HG02610 (cell line): ENCODE results near the gene NOL9.
"Not testable (repeated sequence)": the region's sequence is repeated elsewhere in the genome, so short reads cannot be mapped to it uniquely, and the experiment has no call there.

Experiments
- ATAC-seq: cut with Tn5 transposase; IDR thresholded peaks from one replicate; pipeline ENCODE4 v1.9.1; 2021; ENCODE audit warnings: mild to moderate bottlenecking, moderate library complexity; ENCODE audit not compliant: unreplicated experiment

NOL9 gene

GRCh38 chr1:6505367-6506209 is 48.7 kb downstream of the NOL9 start:
- no peak for ATAC-seq

- no peak for ATAC-seq
These were observed 49.4 kb downstream of the NOL9 start for GRCh38 chr1:6504887-6505286.

- ATAC-seq, result no peak
These were observed 50.3 kb downstream of the NOL9 start for GRCh38 chr1:6503884-6504602.

GRCh38 chr1:6502000-6502891 is 52.1 kb downstream of the NOL9 start:
- ATAC-seq, result no peak

GRCh38 chr1:6501279-6501813 is 53.0 kb downstream of the NOL9 start:
- no peak for ATAC-seq

GRCh38 chr1:6500544-6501278 is 53.6 kb downstream of the NOL9 start:
- no peak for ATAC-seq

GRCh38 chr1:6499296-6499695 is 55.0 kb downstream of the NOL9 start:
- no peak for ATAC-seq

GRCh38 chr1:6498576-6499111 is 55.7 kb downstream of the NOL9 start:
- ATAC-seq, result no peak

- no peak for ATAC-seq
These were observed 56.3 kb downstream of the NOL9 start for GRCh38 chr1:6497867-6498575.

- ATAC-seq, result no peak
These were observed 57.0 kb downstream of the NOL9 start for GRCh38 chr1:6497215-6497866.

GRCh38 chr1:6496890-6497214 is 57.5 kb downstream of the NOL9 start:
- ATAC-seq, result no peak

- ATAC-seq, result no peak
These were observed 58.0 kb downstream of the NOL9 start for GRCh38 chr1:6496365-6496721.

GRCh38 chr1:6495540-6496364 is 58.6 kb downstream of the NOL9 start:
- no peak for ATAC-seq

GRCh38 chr1:6495041-6495441 is 59.3 kb downstream of the NOL9 start:
- no peak for ATAC-seq

GRCh38 chr1:6494627-6495026 is 59.7 kb downstream of the NOL9 start:
- ATAC-seq, result no peak

- not testable (repeated sequence) for ATAC-seq
These were observed 60.5 kb downstream of the NOL9 start for GRCh38 chr1:6493834-6494223.

GRCh38 chr1:6491966-6492365 is 62.3 kb downstream of the NOL9 start:
- ATAC-seq, result no peak

- ATAC-seq, result no peak
These were observed 62.8 kb downstream of the NOL9 start, which contains the start of gene PLEKHG5 for GRCh38 chr1:6491480-6491962. Gene PLEKHG5 (minus strand): TSS chr1:6491667. CDS start chr1:6477571, 14,096 bp downstream.
